BLaER1 (cell line): Measurements from ENCODE around the gene SOX5.

Experiments used
- H3K27ac ChIP-seq: shearing (Covaris generic); formaldehyde crosslinking; 2 replicates; pipeline ENCODE4 v1.8.1; 2022
- H3K27me3 ChIP-seq: shearing (Covaris generic); formaldehyde crosslinking; 2 replicates; pipeline ENCODE4 v1.8.1; 2022
- H3K36me3 ChIP-seq: shearing (Covaris generic); formaldehyde crosslinking; 2 replicates; pipeline ENCODE4 v1.8.1; 2022
- H3K4me1 ChIP-seq: shearing (Covaris generic); formaldehyde crosslinking; 2 replicates; pipeline ENCODE4 v1.8.1; 2022
- H3K4me2 ChIP-seq: shearing (Covaris generic); formaldehyde crosslinking; 2 replicates; pipeline ENCODE4 v1.8.1; 2022
- H3K4me3 ChIP-seq: shearing (Covaris generic); formaldehyde crosslinking; 2 replicates; pipeline ENCODE4 v1.8.1; 2022
- H3K9ac ChIP-seq: shearing (Covaris generic); formaldehyde crosslinking; 2 replicates; pipeline ENCODE4 v1.8.1; 2022
- H3K9me3 ChIP-seq: shearing (Covaris generic); formaldehyde crosslinking; 2 replicates; pipeline ENCODE4 v1.8.1; 2022
- H4K20me1 ChIP-seq: shearing (Covaris generic); formaldehyde crosslinking; 2 replicates; pipeline ENCODE4 v1.8.1; 2022
- Cebpa-rat ChIP-seq: shearing (Covaris generic); IDR thresholded peaks from 2 replicates; pipeline ENCODE4 v1.8.1; 2022

The SOX5 gene

DNA sequence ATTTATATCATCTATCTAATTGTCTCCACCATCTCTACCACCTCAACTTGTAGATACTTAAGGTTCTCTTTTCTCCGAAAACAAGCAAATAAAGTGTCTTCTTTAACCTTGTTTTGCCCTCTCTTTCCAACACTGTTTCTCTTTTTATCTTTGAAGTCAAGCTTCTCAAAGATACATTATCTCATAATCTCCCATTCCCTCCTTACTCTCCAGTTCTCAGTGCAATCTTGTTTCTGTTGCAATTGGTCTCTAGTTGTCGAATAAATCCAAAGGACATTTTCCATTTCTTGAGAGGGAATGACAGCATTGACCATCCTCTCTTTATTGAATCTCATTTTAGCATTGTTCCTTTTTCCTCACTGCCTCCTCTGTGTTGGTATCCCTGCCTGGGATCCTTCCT, 383.3 kb downstream of the SOX5 start:
- H3K9me3 ChIP-seq = no peaks in the 10 kb centered on the region
- H3K27ac ChIP-seq = no peak overlapping the region
- H4K20me1 ChIP-seq = no peaks in the 10 kb centered on the region
- H3K4me1 ChIP-seq = no peaks in the 10 kb centered on the region
- no peak for TF ChIP-seq Cebpa-rat
- H3K4me2 ChIP-seq = no peak overlapping the region
- no peaks in the 10 kb centered on the region for H3K27me3 ChIP-seq
- H3K36me3 ChIP-seq = no peaks in the 10 kb centered on the region
- H3K4me3 ChIP-seq = no peak overlapping the region
- H3K9ac ChIP-seq = no peak overlapping the region

GRCh38 chr12:23564451-23565152, 384.9 kb downstream of the SOX5 start:
- no peak overlapping the region for H3K4me2 ChIP-seq
- no peak overlapping the region for H3K4me3 ChIP-seq
- no peaks in the 10 kb centered on the region for H3K4me1 ChIP-seq
- no peak overlapping the region for H3K9ac ChIP-seq
- no peak overlapping the region for H3K27ac ChIP-seq
- no peaks in the 10 kb centered on the region for H3K27me3 ChIP-seq
- no peaks in the 10 kb centered on the region for H3K9me3 ChIP-seq
- no peaks in the 10 kb centered on the region for H4K20me1 ChIP-seq
- H3K36me3 ChIP-seq = no peaks in the 10 kb centered on the region
- TF ChIP-seq Cebpa-rat = no peak

- Histone ChIP-seq H4K20me1 (no peaks in the 10 kb centered on the region), H3K4me2 (no peak overlapping the region)
- no peak for TF ChIP-seq Cebpa-rat
Measured at GRCh38 chr12:23561364-23562345, 387.8 kb downstream of the SOX5 start.

DNA sequence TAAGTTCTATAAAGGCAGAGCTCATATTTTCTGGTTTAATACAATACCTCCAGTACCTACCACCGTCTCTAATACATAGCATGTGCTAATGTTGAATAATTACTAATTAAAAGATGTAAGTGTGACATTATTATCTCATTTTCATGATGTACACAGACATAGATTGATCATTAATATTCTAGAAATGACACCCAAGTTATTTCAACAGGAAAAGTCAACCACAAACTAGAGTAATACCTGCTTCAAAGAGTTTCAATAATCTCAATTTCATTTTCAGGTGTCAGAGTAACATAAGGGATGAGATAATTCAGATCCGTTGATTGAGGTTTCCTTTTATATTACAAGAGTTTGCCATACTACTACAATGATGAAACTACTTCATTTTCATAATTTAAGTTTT, 388.9 kb downstream of the SOX5 start:
- Histone ChIP-seq H3K4me2 (no peak overlapping the region), H3K4me3 (no peak overlapping the region), H3K27me3 (no peaks in the 10 kb centered on the region), H3K9me3 (no peaks in the 10 kb centered on the region), H3K27ac (no peak overlapping the region), H3K4me1 (no peaks in the 10 kb centered on the region), H3K36me3 (no peaks in the 10 kb centered on the region), H4K20me1 (no peaks in the 10 kb centered on the region), H3K9ac (no peak overlapping the region)
- TF ChIP-seq Cebpa-rat = no peak

More at GRCh38 chr12:23561364-23562345, 387.8 kb downstream of the SOX5 start:
- H3K9me3 ChIP-seq = no peaks in the 10 kb centered on the region
- no peak overlapping the region for H3K4me3 ChIP-seq
- no peaks in the 10 kb centered on the region for H3K36me3 ChIP-seq
- H3K4me1 ChIP-seq = no peaks in the 10 kb centered on the region
- H3K27ac ChIP-seq = no peak overlapping the region
- H3K27me3 ChIP-seq = no peaks in the 10 kb centered on the region
- H3K9ac ChIP-seq = no peak overlapping the region

- Histone ChIP-seq H3K4me1 (no peaks in the 10 kb centered on the region), H3K4me3 (no peak overlapping the region), H3K9me3 (no peaks in the 10 kb centered on the region), H3K9ac (no peak overlapping the region), H4K20me1 (no peaks in the 10 kb centered on the region), H3K27ac (no peak overlapping the region), H3K36me3 (no peaks in the 10 kb centered on the region), H3K27me3 (no peaks in the 10 kb centered on the region), H3K4me2 (no peak overlapping the region)
- TF ChIP-seq Cebpa-rat = no peak
Measured at GRCh38 chr12:23559268-23559753, 390.2 kb downstream of the SOX5 start.

GRCh38 chr12:23556661-23557060, 392.8 kb downstream of the SOX5 start:
- no peak overlapping the region for H3K27ac ChIP-seq
- H3K9me3 ChIP-seq = no peaks in the 10 kb centered on the region
- no peak overlapping the region for H3K9ac ChIP-seq
- H3K4me1 ChIP-seq = no peaks in the 10 kb centered on the region
- no peaks in the 10 kb centered on the region for H3K36me3 ChIP-seq
- no peak overlapping the region for H3K4me2 ChIP-seq
- no peaks in the 10 kb centered on the region for H4K20me1 ChIP-seq
- H3K4me3 ChIP-seq = no peak overlapping the region
- no peaks in the 10 kb centered on the region for H3K27me3 ChIP-seq
- TF ChIP-seq Cebpa-rat = no peak

- no peak overlapping the region for H3K4me3 ChIP-seq
- no peak overlapping the region for H3K9ac ChIP-seq
- no peak overlapping the region for H3K4me2 ChIP-seq
- H3K36me3 ChIP-seq = no peaks in the 10 kb centered on the region
- no peaks in the 10 kb centered on the region for H3K27me3 ChIP-seq
- H3K27ac ChIP-seq = no peak overlapping the region
- H4K20me1 ChIP-seq = no peaks in the 10 kb centered on the region
- H3K4me1 ChIP-seq = no peaks in the 10 kb centered on the region
- no peaks in the 10 kb centered on the region for H3K9me3 ChIP-seq
- TF ChIP-seq Cebpa-rat = no peak
Measured at GRCh38 chr12:23555825-23556207, 393.7 kb downstream of the SOX5 start.

- H3K4me1 ChIP-seq = no peaks in the 10 kb centered on the region
- no peak overlapping the region for H3K27ac ChIP-seq
- no peaks in the 10 kb centered on the region for H4K20me1 ChIP-seq
- no peak overlapping the region for H3K4me2 ChIP-seq
- no peak overlapping the region for H3K9ac ChIP-seq
- no peaks in the 10 kb centered on the region for H3K27me3 ChIP-seq
- TF ChIP-seq Cebpa-rat = no peak
- no peaks in the 10 kb centered on the region for H3K36me3 ChIP-seq
- H3K9me3 ChIP-seq = no peaks in the 10 kb centered on the region
- no peak overlapping the region for H3K4me3 ChIP-seq
Measured at GRCh38 chr12:23555180-23555824, 394.2 kb downstream of the SOX5 start.

- H3K27ac ChIP-seq = no peak overlapping the region
- TF ChIP-seq Cebpa-rat = no peak
- H3K4me2 ChIP-seq = no peak overlapping the region
Measured at GRCh38 chr12:23552417-23552816, 397.1 kb downstream of the SOX5 start.

More at GRCh38 chr12:23552417-23552816, 397.1 kb downstream of the SOX5 start:
- Histone ChIP-seq H3K27me3 (no peaks in the 10 kb centered on the region), H4K20me1 (no peaks in the 10 kb centered on the region), H3K36me3 (no peaks in the 10 kb centered on the region), H3K9ac (no peak overlapping the region), H3K9me3 (no peaks in the 10 kb centered on the region), H3K4me1 (no peaks in the 10 kb centered on the region), H3K4me3 (no peak overlapping the region)
